CD14-positive monocyte (primary cell): ENCODE results near the gene LRRC4C. TPM values are rescaled to one million over a fixed set of nuclear protein-coding genes. Genes with fewer than 3 reads are reported as not detected.

ENCODE experiments used
- DNase-seq, 3 donors: peaks; one replicate each; pipeline ENCODE4 v3.0.0-alpha.2; 2011 to 2022
- H2AFZ ChIP-seq: 2 replicates; pipeline ENCODE4 v1.6.0; 2012; ENCODE audit warnings: mild to moderate bottlenecking, low read depth, low read length, inconsistent platforms; ENCODE audit not compliant: insufficient read depth, poor library complexity, severe bottlenecking
- H3K27ac ChIP-seq, 2 donors: 1 replicate in 1 of 2; 2 replicates in 1 of 2; pipeline ENCODE4 v1.5.1; 2012 to 2013; ENCODE audit warnings: low read length in 2 of 2, control low read depth in 1 of 2, inconsistent platforms in 1 of 2, low read depth in 1 of 2, mild to moderate bottlenecking in 1 of 2
- H3K27me3 ChIP-seq, 2 donors: one replicate each; pipeline versions ENCODE4 v1.6.0 to v1.6.1; 2011 to 2013; ENCODE audit warnings: low read length in 2 of 2; ENCODE audit not compliant: control insufficient read depth in 2 of 2, insufficient read depth in 2 of 2
- H3K36me3 ChIP-seq, 2 donors: replicated peaks in 1 of 2; 1 replicate in 1 of 2; 2 replicates in 1 of 2; pipeline versions ENCODE4 v1.5.1 to v1.6.1; 2012 to 2013; ENCODE audit warnings: low read length in 2 of 2, control low read depth in 1 of 2, inconsistent platforms in 1 of 2, mild to moderate bottlenecking in 1 of 2; ENCODE audit not compliant: insufficient read depth in 2 of 2, control insufficient read depth in 1 of 2
- H3K4me1 ChIP-seq, 2 donors: 1 replicate in 1 of 2; 2 replicates in 1 of 2; pipeline versions ENCODE4 v1.5.1 to v1.6.1; 2012 to 2013; ENCODE audit warnings: low read length in 2 of 2, control low read depth in 1 of 2, inconsistent platforms in 1 of 2, mild to moderate bottlenecking in 1 of 2, moderate library complexity in 1 of 2; ENCODE audit not compliant: insufficient read depth in 2 of 2, control insufficient read depth in 1 of 2
- H3K4me2 ChIP-seq: replicated peaks from 2 replicates; pipeline ENCODE3; 2012; ENCODE audit warnings: low read length, moderate library complexity, mild to moderate bottlenecking; ENCODE audit not compliant: poor library complexity, severe bottlenecking; ENCODE audit errors: extremely low read depth
- H3K4me3 ChIP-seq, 3 experiments: fragments of 200-600 bp in 1 of 3; sonication (generic) in 1 of 3; replicated peaks in 1 of 3; 1 replicate in 2 of 3; 2 replicates in 1 of 3; pipeline ENCODE4 v1.5.1; 2011 to 2013; ENCODE audit warnings: low read length in 3 of 3, mild to moderate bottlenecking in 3 of 3, control low read depth in 2 of 3, low read depth in 2 of 3, inconsistent platforms in 1 of 3, moderate library complexity in 1 of 3
- H3K79me2 ChIP-seq: 2 replicates; pipeline ENCODE4 v1.6.0; 2012; ENCODE audit warnings: mild to moderate bottlenecking, control low read depth, inconsistent platforms, low read length, moderate library complexity; ENCODE audit not compliant: insufficient read depth
- H3K9ac ChIP-seq: 2 replicates; pipeline ENCODE4 v1.6.0; 2017; ENCODE audit warnings: low read length, mild to moderate bottlenecking; ENCODE audit not compliant: insufficient read depth, poor library complexity, severe bottlenecking
- H3K9me3 ChIP-seq, 2 donors: replicated peaks in 1 of 2; 1 replicate in 1 of 2; 2 replicates in 1 of 2; pipeline versions ENCODE4 v1.5.1 to v1.6.1; 2012 to 2013; ENCODE audit warnings: low read length in 2 of 2, control low read depth in 1 of 2; ENCODE audit not compliant: control insufficient read depth in 1 of 2, insufficient read depth in 1 of 2
- H4K20me1 ChIP-seq: 2 replicates; pipeline ENCODE4 v1.6.0; 2012; ENCODE audit warnings: mild to moderate bottlenecking, low read length, control low read depth, moderate library complexity; ENCODE audit not compliant: insufficient read depth
- H3K27ac Mint-ChIP-seq, 7 donors: one replicate each; pipeline ENCODE4 v1.8.0; 2020; ENCODE audit warnings: mild to moderate bottlenecking in 7 of 7, mixed read lengths in 7 of 7, moderate library complexity in 6 of 7, inconsistent platforms in 2 of 7
- H3K27me3 Mint-ChIP-seq, 3 donors: one replicate each; pipeline ENCODE4 v1.8.0; 2021 to 2022; ENCODE audit warnings: low read depth in 3 of 3, mild to moderate bottlenecking in 3 of 3, mixed read lengths in 3 of 3, moderate library complexity in 3 of 3, inconsistent platforms in 1 of 3
- H3K36me3 Mint-ChIP-seq, 2 donors: one replicate each; pipeline ENCODE4 v1.8.0; 2020; ENCODE audit warnings: mixed read lengths in 2 of 2, inconsistent platforms in 1 of 2, mild to moderate bottlenecking in 1 of 2
- H3K4me1 Mint-ChIP-seq: one replicate; pipeline ENCODE4 v1.8.0; 2020; ENCODE audit warnings: mild to moderate bottlenecking, mixed read lengths
- H3K4me3 Mint-ChIP-seq, 2 donors: one replicate each; pipeline ENCODE4 v1.8.0; 2020; ENCODE audit warnings: mild to moderate bottlenecking in 2 of 2, mixed read lengths in 2 of 2, moderate library complexity in 1 of 2
- H3K9me3 Mint-ChIP-seq, 7 donors: one replicate each; pipeline ENCODE4 v1.8.0; 2020 to 2022; ENCODE audit warnings: mixed read lengths in 7 of 7, mild to moderate bottlenecking in 6 of 7, moderate library complexity in 6 of 7, inconsistent platforms in 2 of 7
- CTCF ChIP-seq: fragments of 200-600 bp; IDR thresholded peaks from one replicate; pipeline ENCODE4 v1.8.0; 2022; ENCODE audit warnings: antibody characterized with exemption, mild to moderate bottlenecking
- WGBS: methylation state at CpG from one replicate; pipeline ENCODE4 v1.1.5; 2013; ENCODE audit warnings: missing lambda C conversion rate; ENCODE audit not compliant: insufficient coverage; 5-methylcytosine and 5-hydroxymethylcytosine counted together
- intact Hi-C, 2 donors: fragments of 100-400 bp; cut with micrococcal nuclease; formaldehyde crosslinking; loops; one replicate each; pipeline versions ENCODE4 v1.15.0 to v1.15.1; 2023
- polyA plus RNA-seq, 3 donors: library from polyadenylated mRNA; depleted of rRNA in 1 of 3; unstranded in 2 of 3; stranded (reverse) in 1 of 3; fragments of 300-500 nt in 2 of 3; fragments of >200 nt in 1 of 3; fragmentation: Illumina TruSeq in 2 of 3; gene quantifications; 1 replicate in 2 of 3; 2 replicates in 1 of 3; pipeline ENCODE4 v1.2.3, GENCODE V29; 2012 to 2021

Gene LRRC4C
- polyA plus RNA-seq, 3 donors = not detected

- Histone ChIP-seq H3K9ac (no peak overlapping the region), H3K4me3 (no peak overlapping the region), H3K4me1 (no peaks in the 10 kb centered on the region), H4K20me1 (no peaks in the 10 kb centered on the region), H3K36me3 (no peaks in the 10 kb centered on the region), H2AFZ (no peak overlapping the region), H3K27ac (no peak overlapping the region), H3K9me3 (no peaks in the 10 kb centered on the region), H3K4me2 (no peak overlapping the region), H3K27me3 (no peaks in the 10 kb centered on the region), H3K79me2 (no peaks in the 10 kb centered on the region)
- DNase-seq = no peak
- H3K36me3 Mint-ChIP-seq = no peaks in the 10 kb centered on the region
- no peak overlapping the region for H3K4me3 Mint-ChIP-seq
- intact Hi-C loops = no loop called here
- H3K27me3 Mint-ChIP-seq = no peaks in the 10 kb centered on the region
- H3K27ac Mint-ChIP-seq = no peak overlapping the region
- WGBS = 80% methylated on average over 4 of the region's 5 CpGs
- no peaks in the 10 kb centered on the region for H3K4me1 Mint-ChIP-seq
- peaks cover 0 to 5% (median 3%) of the 10 kb centered on the region in 7 donors for H3K9me3 Mint-ChIP-seq
- no peak for TF ChIP-seq CTCF
Observed at GRCh38 chr11:41308286-41308685, 151.2 kb downstream of the LRRC4C start.

GRCh38 chr11:41307296-41308080, 152.0 kb downstream of the LRRC4C start:
- no peaks in the 10 kb centered on the region for H3K36me3 Mint-ChIP-seq

More at GRCh38 chr11:41307296-41308080, 152.0 kb downstream of the LRRC4C start:
- peak overlapping the region in 1 of 7 donors; percentile 31 for H3K27ac Mint-ChIP-seq
- no peak overlapping the region for H3K4me3 Mint-ChIP-seq
- H3K27me3 Mint-ChIP-seq = no peaks in the 10 kb centered on the region
- no peak for DNase-seq
- H3K9me3 Mint-ChIP-seq = peaks cover 0 to 5% (median 3%) of the 10 kb centered on the region in 7 donors
- Histone ChIP-seq H3K36me3 (no peaks in the 10 kb centered on the region), H3K9me3 (no peaks in the 10 kb centered on the region), H4K20me1 (no peaks in the 10 kb centered on the region), H3K4me2 (no peak overlapping the region), H3K27ac (no peak overlapping the region), H3K4me3 (no peak overlapping the region), H3K79me2 (no peaks in the 10 kb centered on the region), H3K27me3 (no peaks in the 10 kb centered on the region), H3K4me1 (no peaks in the 10 kb centered on the region), H3K9ac (no peak overlapping the region), H2AFZ (no peak overlapping the region)
- no peak for TF ChIP-seq CTCF
- no CpG with 5 or more reads among the region's 5 CpGs for WGBS
- H3K4me1 Mint-ChIP-seq = no peaks in the 10 kb centered on the region
- intact Hi-C loops = no loop called here
